ENCODE measurements around the gene SLC7A1. TPM values are rescaled to one million over a fixed set of nuclear protein-coding genes. Genes with fewer than 3 reads are reported as not detected.
"Not testable (repeated sequence)": the region's sequence is repeated elsewhere in the genome, so short reads cannot be mapped to it uniquely, and the experiment has no call there.

The SLC7A1 gene
- total RNA-seq: 14.9 and 22.5 TPM in 2 replicates

DNA sequence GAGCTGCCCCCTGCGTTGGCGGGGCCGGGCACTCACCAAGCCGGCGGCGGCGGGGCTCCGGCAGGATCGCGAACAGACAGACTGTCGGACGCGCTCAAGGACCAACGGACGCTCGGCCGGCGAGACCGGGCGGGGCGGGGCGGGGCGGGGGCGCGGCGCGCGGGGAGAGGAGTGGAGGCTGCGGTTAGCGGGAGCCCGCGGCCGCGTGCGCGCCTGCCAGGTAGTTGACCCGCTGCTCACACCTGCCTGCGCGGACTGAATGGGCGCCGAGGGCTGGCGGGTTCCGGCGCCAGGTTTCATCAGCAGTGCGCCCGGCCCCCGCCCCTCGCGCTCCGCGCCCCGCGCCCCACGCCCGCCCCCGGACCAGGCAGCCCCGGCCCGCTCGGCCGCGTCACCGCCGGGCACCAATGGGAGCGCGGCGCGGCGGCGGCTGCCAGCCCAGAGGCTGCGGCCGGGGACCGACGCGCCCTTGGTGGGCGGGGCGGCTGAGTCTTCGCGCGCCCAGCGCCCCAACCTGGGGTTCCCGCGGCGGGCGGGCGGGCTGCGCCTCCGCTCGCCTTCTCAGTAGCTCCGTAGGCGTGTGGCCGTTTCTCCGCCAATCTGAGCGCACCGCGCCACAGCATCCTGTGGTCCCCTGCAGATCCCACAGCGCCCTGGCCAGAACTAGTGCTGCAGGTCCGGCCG is at the start of gene SLC7A1:
Gene SLC7A1, minus strand, starts transcription at position 309 of the 684 bp plus-strand sequence. CDS start 59,500 bp downstream, outside the sequence.
- peak in 1 of 2 donors; percentile 89 for DNase-seq (ENCODE audit: low read depth in 2 of 2)

DNA sequence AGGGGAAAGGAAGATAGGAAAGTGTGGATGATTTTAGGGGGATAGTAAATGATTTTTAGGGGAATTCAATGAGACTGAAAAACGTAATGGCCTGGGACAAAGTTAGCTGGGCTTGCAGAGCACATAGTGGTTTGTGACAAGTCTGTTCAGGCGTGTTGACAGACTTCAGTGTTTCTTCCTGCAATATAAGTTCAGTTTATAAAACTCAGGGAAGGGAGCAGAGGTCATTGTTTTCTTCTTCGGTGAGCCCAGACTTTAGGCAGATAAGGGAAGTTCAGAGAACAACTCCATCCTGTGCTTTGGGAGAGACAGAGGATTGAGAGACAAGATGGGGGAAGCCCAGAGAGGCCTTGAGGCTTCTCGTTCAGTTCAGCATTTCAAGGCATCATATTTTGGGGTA is 45.2 kb upstream of the SLC7A1 start:
- peak in 1 of 2 donors; percentile 1 for DNase-seq (ENCODE audit: low read depth in 2 of 2)

DNA sequence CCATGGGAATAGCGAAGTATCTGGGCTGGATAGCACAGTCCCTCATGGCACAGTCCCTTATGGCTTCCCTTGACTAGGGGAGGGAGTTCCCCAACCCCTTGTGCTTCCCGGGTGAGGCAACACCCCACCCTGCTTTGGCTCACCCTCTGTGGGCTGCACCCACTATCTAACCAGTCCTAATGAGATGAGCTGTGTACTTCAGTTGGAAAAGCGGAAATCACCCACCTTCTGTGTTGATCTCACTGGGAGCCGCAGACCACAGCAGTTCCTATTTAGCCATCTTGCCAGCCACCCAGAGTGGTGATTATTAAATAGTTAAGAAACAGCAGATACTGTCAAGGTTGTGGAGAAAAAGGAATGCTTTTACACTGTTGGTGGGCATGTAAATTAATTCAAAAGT is 41.3 kb upstream of the SLC7A1 start:
- DNase-seq (ENCODE audit: low read depth in 2 of 2): not testable (repeated sequence)

DNA sequence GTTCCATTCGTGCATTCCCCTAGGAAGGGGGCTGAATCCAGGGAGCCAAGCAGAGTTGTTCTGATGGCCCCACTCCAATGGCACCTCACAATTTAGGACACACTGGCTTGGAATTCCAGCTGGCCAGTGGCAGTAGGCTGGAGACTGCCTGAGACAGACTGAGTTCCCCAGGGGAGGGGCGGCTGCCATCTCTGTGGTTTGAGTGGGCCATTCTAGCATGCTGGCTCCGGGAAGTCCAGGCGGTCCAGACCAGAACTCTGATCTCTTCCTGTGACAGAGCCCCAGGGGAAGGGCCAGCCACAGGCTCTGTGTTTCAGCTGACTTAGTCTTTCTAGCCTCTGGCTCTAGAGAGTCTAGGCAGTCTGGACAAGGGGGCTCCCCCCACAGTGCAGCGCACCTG is 29.5 kb upstream of the SLC7A1 start:
- no peak for DNase-seq (ENCODE audit: low read depth in 2 of 2)

DNA sequence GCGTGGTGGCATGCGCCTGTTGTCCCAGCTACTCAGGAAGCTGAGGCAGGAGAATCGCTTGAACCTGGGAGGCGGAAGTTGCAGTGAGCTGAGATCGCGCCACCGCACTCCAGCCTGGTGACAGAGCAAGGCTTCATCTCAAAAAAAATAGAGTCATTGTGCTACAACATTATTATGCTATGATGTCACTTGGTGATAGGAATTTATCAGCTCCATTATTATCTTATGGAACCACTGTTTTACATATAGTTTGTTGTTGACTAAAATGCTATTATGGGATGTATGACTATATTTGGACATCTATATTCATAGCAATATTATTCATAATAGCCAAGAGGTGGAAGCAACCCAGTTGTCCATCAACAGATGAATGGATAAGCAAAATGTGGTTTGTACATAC is 26.4 kb upstream of the SLC7A1 start:
- DNase-seq (ENCODE audit: low read depth in 2 of 2): no peak

DNA sequence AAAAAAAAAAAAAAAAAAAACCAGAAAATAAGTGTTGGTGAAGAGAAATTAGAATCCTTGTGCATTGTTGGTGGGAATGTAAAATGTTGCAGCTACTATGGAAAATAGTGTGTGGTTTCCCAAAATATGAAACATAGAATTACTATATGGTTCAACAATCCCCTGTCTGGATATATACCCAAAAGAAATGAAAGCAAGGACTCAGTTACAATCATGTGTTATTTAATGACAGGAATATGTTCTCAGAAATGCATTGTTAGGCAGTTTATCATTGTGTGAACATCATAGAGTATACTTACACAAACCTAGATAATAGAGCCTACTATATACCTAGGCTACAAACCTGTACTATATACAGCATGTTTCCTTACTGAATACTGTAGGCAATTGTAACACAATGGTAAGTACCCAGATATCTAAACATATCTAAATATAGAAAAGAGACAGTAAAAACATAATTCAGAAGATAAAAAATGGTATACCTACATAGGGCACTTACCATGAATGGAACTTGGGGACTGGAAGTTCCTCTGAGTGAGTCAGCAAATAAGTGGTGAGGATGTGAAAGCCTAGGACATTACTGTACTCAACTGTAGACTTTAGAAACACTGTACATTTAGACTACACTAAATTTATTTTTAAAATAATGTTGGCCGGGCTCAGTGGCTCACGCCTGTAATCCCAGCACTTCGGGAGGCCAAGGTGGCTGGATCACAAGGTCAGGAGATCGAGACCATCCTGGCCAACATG is 25.7 kb upstream of the SLC7A1 start:
- DNase-seq (ENCODE audit: low read depth in 2 of 2): no peak

DNA sequence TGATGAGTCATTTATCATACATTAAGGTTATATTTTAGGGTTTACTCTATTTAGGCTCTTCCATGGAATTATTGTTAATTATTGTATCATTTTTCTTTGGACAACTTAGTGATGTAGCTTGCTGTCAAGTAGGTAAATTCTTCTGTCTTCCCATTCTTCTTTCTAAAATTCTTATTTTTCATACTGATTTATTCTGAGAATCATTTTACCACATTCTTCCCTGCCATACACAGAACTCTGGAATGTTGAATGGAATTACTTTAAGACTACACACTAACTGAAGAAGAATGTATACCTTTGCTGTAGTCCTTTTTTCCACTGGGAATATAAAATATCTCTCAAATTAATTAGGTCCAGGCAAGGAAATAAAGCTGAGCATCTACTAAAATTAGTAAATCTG is 24.5 kb upstream of the SLC7A1 start:
- DNase-seq (ENCODE audit: low read depth in 2 of 2): no peak

DNA sequence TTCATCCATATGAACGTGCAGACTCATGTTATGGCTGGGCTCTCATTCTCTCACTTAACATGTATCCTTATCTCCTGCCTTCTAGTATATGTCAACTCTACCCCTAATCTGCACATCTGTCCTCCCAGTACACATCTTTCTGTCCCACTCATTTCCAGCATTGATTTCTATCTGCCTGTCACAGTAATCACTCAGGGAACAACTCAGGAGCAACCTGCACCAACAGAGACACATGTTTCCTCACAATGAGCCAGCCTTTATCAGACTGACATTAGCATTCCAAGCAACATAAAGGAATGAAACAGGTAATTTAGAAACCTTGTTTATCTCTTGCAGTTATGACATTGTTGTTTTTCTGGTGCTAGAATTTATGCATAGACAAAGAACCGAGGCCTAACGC is 17.6 kb upstream of the SLC7A1 start:
- DNase-seq (ENCODE audit: low read depth in 2 of 2): no peak

DNA sequence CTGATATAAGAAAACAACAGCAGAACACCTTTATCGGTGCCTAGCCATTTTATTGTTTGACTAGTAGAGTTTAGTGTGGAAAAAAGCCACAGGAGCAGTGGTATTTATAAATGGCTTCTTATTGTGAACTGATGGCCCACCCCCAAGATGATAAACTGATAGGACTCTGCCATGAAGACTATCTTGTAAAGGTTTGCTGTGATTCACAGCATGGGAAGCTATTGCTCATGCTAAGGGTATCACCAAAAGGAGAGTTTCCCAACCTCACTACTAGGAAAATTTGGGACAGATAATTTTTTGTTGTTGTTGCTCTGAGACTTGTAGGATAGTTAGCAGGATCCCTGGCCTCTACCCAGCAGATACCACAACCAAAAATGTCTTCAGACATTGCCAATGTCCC is 12.0 kb upstream of the SLC7A1 start:
- DNase-seq (ENCODE audit: low read depth in 2 of 2): no peak

DNA sequence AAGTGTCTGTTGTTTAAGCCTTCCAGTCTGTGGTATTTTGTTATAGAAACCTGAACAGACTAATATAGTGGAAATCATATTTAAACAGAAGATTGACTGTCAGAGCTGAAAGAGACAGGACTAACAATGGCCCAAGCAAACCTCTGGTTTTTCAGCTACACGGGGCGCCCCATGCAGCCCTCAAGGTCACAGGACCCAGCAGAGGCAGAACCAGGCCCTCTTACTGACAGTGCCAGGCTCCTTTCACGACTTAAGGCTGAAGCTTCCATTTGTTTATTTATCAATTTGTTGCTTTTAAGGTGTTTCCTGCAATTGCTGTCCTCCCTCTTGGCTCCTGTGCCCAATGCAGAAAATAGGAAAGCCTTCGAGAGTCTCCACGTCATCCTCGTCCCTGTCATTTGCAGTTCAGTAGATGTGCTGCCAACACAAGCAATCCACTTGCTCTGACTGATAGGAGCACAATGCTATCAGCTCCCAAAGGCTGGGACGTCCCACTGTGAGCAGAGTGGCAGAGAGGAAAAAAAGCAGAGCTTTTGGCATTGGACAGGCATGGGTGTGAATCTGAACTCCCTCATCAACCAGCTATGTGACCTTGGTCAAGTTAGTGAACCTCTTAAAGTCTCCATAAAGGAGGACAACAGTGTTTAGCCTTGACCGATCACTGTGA is 10.5 kb upstream of the SLC7A1 start:
- DNase-seq (ENCODE audit: low read depth in 2 of 2): no peak

DNA sequence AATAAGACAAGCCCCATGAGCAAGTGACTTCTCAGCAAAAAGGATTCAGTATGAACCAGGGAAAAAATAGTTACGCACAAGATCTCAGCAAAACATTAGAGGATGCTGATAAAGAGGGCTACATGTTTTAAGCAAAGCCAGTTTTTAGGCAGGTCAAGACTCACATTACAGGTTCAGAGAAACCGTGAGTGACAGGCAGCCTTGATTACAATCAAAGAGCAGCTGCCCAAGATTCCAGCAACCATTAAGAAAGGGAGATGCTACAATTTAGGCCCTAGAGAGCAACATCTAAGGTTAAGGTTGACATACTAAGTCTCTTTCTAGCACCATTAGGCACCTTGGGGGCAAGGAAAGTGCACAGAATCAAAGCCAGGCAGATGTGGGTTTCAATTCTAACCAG is 2.8 kb upstream of the SLC7A1 start:
- DNase-seq (ENCODE audit: low read depth in 2 of 2): no peak

DNA sequence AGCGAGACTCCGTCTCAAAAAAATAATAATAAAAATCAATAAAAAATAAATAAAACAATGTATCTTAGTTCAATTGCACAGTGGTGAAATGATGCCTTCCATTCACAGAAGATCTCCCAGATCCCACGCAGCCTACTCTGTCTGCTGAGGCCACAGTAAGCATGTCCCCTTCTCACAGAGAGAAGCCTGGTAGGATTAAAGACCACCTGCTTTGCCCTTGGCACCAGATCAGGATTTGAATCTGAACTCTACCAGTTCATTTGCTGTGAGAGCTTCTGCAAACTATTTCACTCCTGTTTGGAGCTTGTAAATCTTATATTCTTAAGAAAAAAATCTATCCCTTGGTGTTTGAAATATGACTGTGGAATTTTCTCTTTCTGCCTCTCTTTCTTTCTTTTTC is 2.2 kb upstream of the SLC7A1 start:
- no peak for DNase-seq (ENCODE audit: low read depth in 2 of 2)

DNA sequence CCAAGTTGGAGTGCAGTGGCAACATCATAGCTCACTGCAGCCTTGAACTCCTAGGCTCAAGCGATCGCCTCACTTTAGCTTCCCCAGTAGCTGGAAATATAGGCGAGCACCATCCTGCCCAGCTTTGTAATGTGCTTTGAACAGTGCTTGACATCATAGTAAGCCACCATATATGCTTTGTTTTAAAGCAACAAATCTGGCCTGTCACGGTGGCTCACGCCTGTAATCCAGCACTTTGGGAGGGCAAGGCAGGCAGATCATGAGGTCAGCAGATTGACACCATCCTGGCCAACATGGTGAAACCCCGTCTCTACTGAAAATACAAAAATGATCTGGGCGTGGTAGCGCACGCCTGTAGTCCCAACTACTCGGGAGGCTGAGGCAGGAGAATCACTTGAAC is 1.8 kb upstream of the SLC7A1 start:
- no peak for DNase-seq (ENCODE audit: low read depth in 2 of 2)

DNA sequence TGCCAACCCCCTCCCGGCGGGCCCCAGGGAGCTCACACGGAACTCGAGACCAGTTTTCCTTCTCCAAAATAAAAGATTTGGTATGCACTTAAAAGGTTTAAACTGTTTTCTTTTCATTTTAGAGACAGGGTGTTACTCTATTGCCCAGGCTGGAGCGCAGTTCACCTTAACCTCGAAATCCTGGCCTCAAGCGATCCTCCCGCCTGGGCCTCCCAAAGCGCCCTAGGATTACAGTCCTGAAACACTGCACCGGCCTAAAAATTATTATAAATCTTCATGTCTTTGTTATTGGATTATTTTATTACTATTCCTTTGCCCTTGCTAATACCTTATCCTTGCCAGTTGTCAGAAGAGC is 553 bp upstream of the SLC7A1 start:
- no peak for DNase-seq (ENCODE audit: low read depth in 2 of 2)

DNA sequence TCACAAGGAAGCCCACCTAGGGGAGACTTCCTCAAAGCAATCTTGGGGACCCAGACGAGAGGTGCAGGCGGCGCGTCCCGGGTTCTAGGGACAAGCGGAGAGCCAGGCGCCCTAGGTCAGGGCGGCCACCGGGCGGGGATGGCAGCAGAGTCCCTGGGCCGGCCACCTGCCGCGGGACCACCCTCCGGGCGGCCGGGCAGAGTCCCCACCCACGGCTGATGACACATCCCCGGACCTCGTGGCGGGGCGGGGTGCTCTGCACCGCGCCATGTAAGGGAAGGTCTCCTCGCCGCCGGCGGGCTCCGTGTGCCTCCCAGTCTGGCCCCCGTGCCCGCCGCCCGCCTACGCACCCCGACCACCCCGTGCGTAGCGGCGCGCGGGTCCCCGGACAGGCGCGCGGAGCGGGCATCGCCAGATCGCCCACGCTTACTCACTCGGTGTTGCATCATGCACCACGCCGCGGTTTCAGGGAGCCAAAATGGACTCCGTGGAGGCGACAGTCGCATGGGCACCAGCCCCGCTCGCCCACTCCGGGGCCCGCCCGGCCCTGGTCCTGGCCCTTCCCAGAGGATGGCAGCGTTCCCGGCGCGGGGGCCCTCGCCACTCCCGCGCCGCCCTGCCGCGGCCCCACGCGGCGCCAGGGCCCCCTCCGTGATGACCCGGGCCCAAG is 643 bp downstream of the SLC7A1 start:
- DNase-seq (ENCODE audit: low read depth in 2 of 2): peak in 1 of 2 donors; percentile 72

DNA sequence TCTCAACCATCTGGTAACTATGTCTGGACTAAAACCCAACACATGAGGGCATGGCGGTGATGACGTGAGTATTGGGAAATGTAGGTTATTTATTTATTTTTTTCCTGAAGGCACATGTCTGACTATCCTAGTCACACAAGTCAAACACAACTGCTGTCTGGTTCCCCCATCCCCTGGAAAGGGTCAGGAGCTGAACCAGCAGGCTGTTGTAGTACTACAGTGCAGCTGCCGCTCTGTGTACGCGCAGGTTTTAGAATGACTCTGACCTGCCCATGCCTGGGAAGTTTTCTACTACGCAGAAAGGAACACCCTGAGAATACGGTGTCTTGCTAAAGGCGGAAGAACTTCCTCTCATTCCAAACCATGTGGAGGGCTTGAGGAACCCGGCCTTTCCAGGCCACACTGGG is 1.2 kb downstream of the SLC7A1 start:
- DNase-seq (ENCODE audit: low read depth in 2 of 2): peak; percentile 73 to 77

DNA sequence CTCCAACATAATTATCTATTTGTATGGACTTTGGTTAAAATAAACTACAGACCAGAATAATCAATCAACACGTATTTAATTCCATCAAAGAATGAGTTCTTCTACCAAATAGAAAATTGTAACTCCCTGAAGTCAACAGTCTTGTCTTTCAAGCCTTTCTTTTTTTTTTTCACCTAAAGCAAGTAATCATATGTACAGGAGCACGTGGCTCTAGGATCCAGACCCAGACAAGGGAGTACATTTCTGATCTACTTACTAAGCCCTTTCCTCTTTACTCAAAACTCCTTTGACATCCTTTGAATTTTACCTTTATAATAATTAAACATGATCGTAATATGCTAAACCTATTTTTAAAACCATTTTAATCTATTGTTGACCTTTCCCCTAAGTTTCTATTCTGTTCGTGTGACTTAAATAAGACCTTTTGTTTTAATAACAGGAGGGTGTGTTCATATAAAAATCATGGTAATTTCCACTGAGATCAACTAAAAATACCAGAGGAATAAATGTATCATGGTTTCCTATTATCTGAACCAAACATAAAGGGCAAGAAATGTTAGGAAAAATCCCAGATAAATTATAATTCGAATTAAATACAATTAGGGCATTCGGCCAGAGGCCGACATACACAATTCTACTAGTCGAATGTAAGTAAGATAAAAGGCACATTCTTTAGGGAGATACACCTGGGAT is 1.7 kb downstream of the SLC7A1 start:
- peak; percentile 30 to 67 for DNase-seq (ENCODE audit: low read depth in 2 of 2)

DNA sequence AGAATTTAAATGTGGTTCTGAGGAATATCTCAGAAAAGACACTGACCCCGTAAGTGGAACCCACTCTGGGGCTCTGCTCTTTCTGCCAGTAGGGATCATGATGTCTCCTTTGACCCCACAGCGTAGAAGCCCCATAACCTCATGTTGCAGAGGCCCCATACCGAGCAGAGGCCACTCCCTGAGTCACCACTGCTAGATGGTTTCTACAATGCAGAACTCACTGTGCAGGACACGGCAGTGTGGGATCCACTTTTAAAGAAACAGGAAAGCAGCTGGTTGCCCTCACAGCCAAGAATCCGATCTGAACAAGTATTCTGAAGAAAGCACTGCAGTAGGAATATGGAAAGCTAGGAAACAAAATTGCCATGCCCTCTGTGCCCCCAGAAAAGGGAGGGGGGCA is 4.2 kb downstream of the SLC7A1 start:
- DNase-seq (ENCODE audit: low read depth in 2 of 2): peak in 1 of 2 donors; percentile 40

DNA sequence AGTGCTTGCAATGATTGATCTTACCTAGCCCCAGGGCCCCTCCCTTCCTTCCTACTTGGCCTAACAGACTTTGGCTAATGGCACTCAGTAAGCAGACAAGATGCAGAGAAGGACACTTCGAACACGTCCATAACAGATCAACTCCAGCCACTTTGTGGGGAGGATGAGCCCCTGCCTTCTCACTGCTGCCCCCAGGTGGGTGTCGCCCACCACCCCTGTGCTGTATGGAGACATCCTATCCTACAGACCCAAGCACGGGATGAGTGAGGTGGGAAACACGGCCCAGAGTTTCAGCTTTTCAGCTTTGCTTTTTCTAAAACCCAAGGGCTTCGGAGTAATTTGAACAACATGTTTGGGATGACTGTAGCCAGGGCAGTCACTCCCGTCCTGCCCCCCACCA is 5.5 kb downstream of the SLC7A1 start:
- DNase-seq (ENCODE audit: low read depth in 2 of 2): no peak

DNA sequence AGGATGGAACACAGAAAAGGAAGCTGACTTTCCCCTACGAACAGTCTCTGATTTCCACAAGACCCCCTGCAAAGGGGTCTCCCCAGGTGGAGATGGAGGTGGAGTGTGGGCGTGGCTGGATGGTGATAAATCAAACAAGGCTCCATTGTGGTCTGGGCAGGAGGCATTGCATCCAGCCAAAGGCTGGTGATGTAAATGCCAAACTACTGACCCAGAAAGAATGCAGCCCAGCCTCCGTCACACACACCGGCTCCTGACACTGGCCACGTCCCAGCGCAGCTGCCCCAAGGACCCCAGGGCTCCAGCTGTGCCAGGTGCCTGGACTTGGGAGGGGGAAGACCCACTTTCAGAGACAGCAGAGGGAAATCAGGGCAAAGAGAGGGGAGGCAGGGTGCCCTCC is 6.3 kb downstream of the SLC7A1 start:
- no peak for DNase-seq (ENCODE audit: low read depth in 2 of 2)

DNA sequence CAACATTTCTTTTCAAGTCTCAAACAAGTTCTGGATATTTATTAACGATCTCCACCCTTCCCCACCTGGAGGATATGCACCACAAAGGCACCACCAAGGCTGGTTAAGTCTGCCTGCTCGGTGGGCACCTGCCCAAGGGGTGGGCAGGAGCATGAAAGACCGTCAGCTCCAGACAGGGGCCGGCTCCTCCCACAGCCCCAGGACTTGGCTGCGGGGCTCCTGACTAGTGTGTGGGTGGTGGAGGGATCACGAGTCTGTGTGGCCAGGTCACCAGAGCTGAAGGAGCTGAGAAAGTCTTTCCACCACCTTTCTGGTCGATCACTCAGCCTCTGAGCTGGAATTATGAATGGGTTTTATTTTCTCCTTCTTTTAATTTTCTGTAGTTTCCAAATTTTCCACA is 7.8 kb downstream of the SLC7A1 start:
- DNase-seq (ENCODE audit: low read depth in 2 of 2): no peak
